Activated CD8-positive, alpha-beta memory T cell treated with anti-CD3 and anti-CD28 coated beads for 48 hours (primary cell): ENCODE measurements around the gene MED16.
"Not testable (repeated sequence)": the region's sequence is repeated elsewhere in the genome, so short reads cannot be mapped to it uniquely, and the experiment has no call there.

Experiments used
- DNase-seq, 3 experiments: peaks; one replicate each; pipeline ENCODE4 v3.0.0-alpha.2; 2020; ENCODE audit warnings: low read depth in 2 of 3, low spot score in 2 of 3

MED16 gene

GRCh38 chr19:911197-912033, 18.4 kb upstream of the MED16 start:
- DNase-seq: no peak

GRCh38 chr19:907183-907853, 14.3 kb upstream of the MED16 start:
- no peak for DNase-seq

GRCh38 chr19:906480-906879, 13.5 kb upstream of the MED16 start:
- DNase-seq: no peak

- no peak for DNase-seq
Observed at GRCh38 chr19:904545-904944, 11.6 kb upstream of the MED16 start.

- DNase-seq: no peak
Observed at GRCh38 chr19:903266-903797, 10.3 kb upstream of the MED16 start.

GRCh38 chr19:902446-903226, 9.6 kb upstream of the MED16 start:
- DNase-seq: no peak

GRCh38 chr19:902093-902370, 9.0 kb upstream of the MED16 start:
- DNase-seq: no peak

GRCh38 chr19:901216-902092, 8.5 kb upstream of the MED16 start:
- DNase-seq: no peak

- DNase-seq: no peak
Observed at GRCh38 chr19:900302-901111, 7.5 kb upstream of the MED16 start.

GRCh38 chr19:900043-900301, 7.0 kb upstream of the MED16 start:
- no peak for DNase-seq

GRCh38 chr19:899336-900042, 6.5 kb upstream of the MED16 start:
- DNase-seq: no peak

GRCh38 chr19:898663-899062, 5.7 kb upstream of the MED16 start:
- no peak for DNase-seq

- DNase-seq: no peak
Observed at GRCh38 chr19:897442-898039, 4.6 kb upstream of the MED16 start.

GRCh38 chr19:896999-897398, 4.0 kb upstream of the MED16 start:
- no peak for DNase-seq

GRCh38 chr19:896434-896833, 3.4 kb upstream of the MED16 start:
- no peak for DNase-seq

- no peak for DNase-seq
Observed at GRCh38 chr19:892243-892893, 619 bp downstream of the MED16 start.

- DNase-seq: not testable (repeated sequence)
Observed at GRCh38 chr19:891421-892200, 1.4 kb downstream of the MED16 start.

GRCh38 chr19:890831-891230, 2.2 kb downstream of the MED16 start:
- no peak for DNase-seq
